ENCODE data around the gene MYMK.

DNA sequence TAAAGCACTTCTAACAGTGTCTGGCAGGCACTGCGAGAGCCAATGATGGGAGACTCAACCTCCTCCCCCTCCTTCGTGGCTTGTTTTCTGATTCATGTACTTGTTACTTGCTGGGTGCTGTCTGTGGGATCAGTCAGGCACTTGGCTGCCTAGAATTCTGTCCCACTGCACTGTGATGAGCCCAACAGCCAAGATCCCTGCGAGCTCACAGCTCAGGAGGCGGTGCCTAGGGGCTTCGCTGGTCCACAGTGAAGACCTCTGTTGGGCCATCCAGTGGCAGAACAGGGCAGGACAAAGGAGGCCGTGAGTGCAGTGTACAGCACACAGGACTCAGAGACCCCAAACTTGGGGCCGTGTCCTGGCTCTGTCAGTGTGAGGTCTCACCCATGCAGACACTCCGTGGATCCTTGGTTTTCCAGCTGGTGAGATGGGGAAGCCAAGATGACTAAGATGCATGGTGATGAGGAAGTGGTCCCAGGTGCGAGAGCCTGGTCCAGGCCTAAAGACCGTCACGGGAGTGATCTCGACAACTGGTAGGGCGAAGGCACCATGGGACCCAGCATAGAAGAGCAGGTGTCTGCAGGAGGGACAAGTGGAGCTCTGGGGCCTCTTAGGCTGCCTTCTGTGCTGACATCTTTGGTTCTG, 19.5 kb downstream of the MYMK start:
- TF ChIP-seq FOXP2 (optimal IDR thresholded peaks at IDR 0.05; ENCODE audit: control extremely low read depth, extremely low read length, insufficient read depth) = no peak
- no peak for TF ChIP-seq EZH2 (IDR thresholded peaks at IDR 0.05)
- TF ChIP-seq POLR2AphosphoS5 (IDR thresholded peaks at IDR 0.05; ENCODE audit: borderline replicate concordance, low read depth, low read length) = no peak

All from SK-N-MC (cell line).